H1 (cell line): Measurements from ENCODE around the gene NLN. TPM values are rescaled to one million over a fixed set of nuclear protein-coding genes. Genes with fewer than 3 reads are reported as not detected.

Experiments used
- CTCF ChIA-PET: fragments of 300-600 bp; sonication (Branson Sonifier 250); formaldehyde crosslinking; loops from one replicate; lab custom pipeline; 2021; ENCODE audit not compliant: partially characterized antibody; lab: Charles Lee
- POLR2A ChIA-PET: fragments of 300-600 bp; sonication (Branson Sonifier 250); formaldehyde crosslinking; loops from one replicate; lab custom pipeline; 2021; ENCODE audit warnings: inconsistent platforms; ENCODE audit not compliant: partially characterized antibody; lab: Charles Lee
- DNase-seq, 2 experiments: peaks; one replicate each; pipeline versions ENCODE4 v3.0.0 to v3.0.0-alpha.2; 2010 to 2022; ENCODE audit warnings: low spot score in 2 of 2, low read depth in 1 of 2, mixed read lengths in 1 of 2
- FAIRE-seq: peaks from 2 replicates; lab custom pipeline; 2011; peaks lifted over from hg19 to GRCh38; lab: Jason Lieb, UNC
- H2AFZ ChIP-seq: 2 replicates; pipeline ENCODE4 v1.8.1; 2012; ENCODE audit warnings: low read length, inconsistent platforms
- H2AK5ac ChIP-seq: 2 replicates; pipeline ENCODE4 v1.6.1; 2013; ENCODE audit warnings: low read depth, low read length
- H2BK120ac ChIP-seq: replicated peaks from 2 replicates; pipeline ENCODE3; 2013; ENCODE audit warnings: low read depth, low read length, inconsistent platforms
- H2BK12ac ChIP-seq: 2 replicates; pipeline ENCODE4 v1.6.1; 2013; ENCODE audit warnings: low read depth, low read length
- H2BK15ac ChIP-seq: 2 replicates; pipeline ENCODE4 v1.6.1; 2013; ENCODE audit warnings: low read length
- H2BK20ac ChIP-seq: 2 replicates; pipeline ENCODE4 v1.6.1; 2013; ENCODE audit warnings: low read length
- H2BK5ac ChIP-seq: 2 replicates; pipeline ENCODE4 v1.6.1; 2013; ENCODE audit warnings: low read depth, low read length
- H3K14ac ChIP-seq: 2 replicates; pipeline ENCODE4 v1.6.1; 2013; ENCODE audit warnings: inconsistent platforms; ENCODE audit not compliant: insufficient read length
- H3K18ac ChIP-seq: 2 replicates; pipeline ENCODE4 v1.6.1; 2013; ENCODE audit warnings: low read length; ENCODE audit errors: extremely low read depth
- H3K23ac ChIP-seq: 2 replicates; pipeline ENCODE4 v1.6.1; 2013; ENCODE audit warnings: inconsistent platforms; ENCODE audit not compliant: insufficient read length
- H3K23me2 ChIP-seq: 2 replicates; pipeline ENCODE4 v1.6.1; 2013; ENCODE audit warnings: low read depth, low read length
- H3K27ac ChIP-seq: 2 replicates; pipeline ENCODE4 v1.6.1; 2011; ENCODE audit warnings: low read depth, low read length, inconsistent platforms
- H3K27me3 ChIP-seq, 4 experiments: replicated peaks in 1 of 4; 1 replicate in 1 of 4; 2 replicates in 3 of 4; pipeline versions ENCODE4 v1.6.1 to v1.8.1; 2011 to 2013; ENCODE audit warnings: low read length in 3 of 4, mild to moderate bottlenecking in 3 of 4, inconsistent platforms in 2 of 4, mixed read lengths in 2 of 4, moderate library complexity in 1 of 4; ENCODE audit not compliant: control insufficient read depth in 3 of 4, insufficient read depth in 3 of 4; ENCODE audit errors: extremely low read depth in 1 of 4
- H3K36me3 ChIP-seq, 4 experiments: 2 replicates each; pipeline versions ENCODE4 v1.6.1 to v1.8.1; 2011 to 2013; ENCODE audit warnings: mild to moderate bottlenecking in 4 of 4, low read length in 3 of 4, moderate library complexity in 2 of 4, control low read depth in 1 of 4, inconsistent platforms in 1 of 4; ENCODE audit not compliant: insufficient read depth in 4 of 4, control insufficient read depth in 2 of 4
- H3K4ac ChIP-seq: replicated peaks from 2 replicates; pipeline ENCODE3; 2013; ENCODE audit warnings: low read length, low read depth, mixed read lengths, inconsistent platforms; ENCODE audit not compliant: insufficient read length
- H3K4me1 ChIP-seq, 4 experiments: replicated peaks in 1 of 4; 1 replicate in 1 of 4; 2 replicates in 3 of 4; pipeline versions ENCODE4 v1.6.1 to v1.8.1; 2011 to 2013; ENCODE audit warnings: low read length in 3 of 4, inconsistent platforms in 2 of 4, mixed read lengths in 1 of 4; ENCODE audit not compliant: insufficient read depth in 4 of 4, control insufficient read depth in 3 of 4
- H3K4me2 ChIP-seq, 2 experiments: 2 replicates each; pipeline versions ENCODE4 v1.6.1 to v1.8.1; 2011 to 2013; ENCODE audit warnings: low read depth in 2 of 2, low read length in 2 of 2, control low read depth in 1 of 2, inconsistent platforms in 1 of 2, mild to moderate bottlenecking in 1 of 2; ENCODE audit not compliant: insufficient read depth in 1 of 2
- H3K4me3 ChIP-seq, 4 experiments: fragments of 200-600, 300-600 bp in 1 of 4; sonication (generic), shearing (Covaris generic), sonication (Bioruptor Twin) in 1 of 4; 2 replicates each; pipeline versions ENCODE4 v1.5.1 to v1.8.1; 2011 to 2016; ENCODE audit warnings: low read length in 4 of 4, low read depth in 3 of 4, control low read depth in 2 of 4, inconsistent platforms in 2 of 4, mild to moderate bottlenecking in 2 of 4, mixed read lengths in 1 of 4, moderate library complexity in 1 of 4; ENCODE audit not compliant: insufficient read depth in 2 of 4; ENCODE audit errors: extremely low read depth in 1 of 4
- H3K56ac ChIP-seq: replicated peaks from 2 replicates; pipeline ENCODE3; 2013; ENCODE audit warnings: low read depth, mild to moderate bottlenecking, mixed read lengths, low read length, inconsistent platforms; ENCODE audit not compliant: insufficient read length
- H3K79me1 ChIP-seq: 2 replicates; pipeline ENCODE4 v1.6.1; 2013; ENCODE audit warnings: low read depth, low read length, control low read depth
- H3K79me2 ChIP-seq, 2 experiments: 2 replicates each; pipeline versions ENCODE4 v1.6.1 to v1.8.1; 2012 to 2013; ENCODE audit warnings: low read length in 2 of 2, mild to moderate bottlenecking in 2 of 2, inconsistent platforms in 1 of 2; ENCODE audit not compliant: insufficient read depth in 2 of 2, control insufficient read depth in 1 of 2
- H3K9ac ChIP-seq, 4 experiments: replicated peaks in 1 of 4; 1 replicate in 1 of 4; 2 replicates in 3 of 4; pipeline versions ENCODE4 v1.6.1 to v1.8.1; 2011 to 2013; ENCODE audit warnings: low read depth in 3 of 4, low read length in 3 of 4, control low read depth in 2 of 4, mild to moderate bottlenecking in 2 of 4, moderate library complexity in 2 of 4, inconsistent platforms in 1 of 4; ENCODE audit errors: extremely low read depth in 1 of 4
- H3K9me3 ChIP-seq, 2 experiments: 2 replicates each; pipeline versions ENCODE4 v1.6.1 to v1.8.1; 2012 to 2013; ENCODE audit warnings: mild to moderate bottlenecking in 2 of 2, moderate library complexity in 2 of 2, control low read depth in 1 of 2, inconsistent platforms in 1 of 2, low read depth in 1 of 2, low read length in 1 of 2, mixed read lengths in 1 of 2; ENCODE audit not compliant: insufficient read depth in 2 of 2
- H4K20me1 ChIP-seq, 2 experiments: replicated peaks in 1 of 2; 2 replicates each; pipeline versions ENCODE3 to v1.8.1; 2011 to 2013; ENCODE audit warnings: inconsistent platforms in 2 of 2, low read length in 2 of 2, mild to moderate bottlenecking in 1 of 2; ENCODE audit not compliant: insufficient read depth in 2 of 2, control insufficient read depth in 1 of 2
- H4K5ac ChIP-seq: 2 replicates; pipeline ENCODE4 v1.6.1; 2013; ENCODE audit warnings: low read length, low read depth, mixed read lengths, inconsistent platforms; ENCODE audit not compliant: insufficient read length
- H4K8ac ChIP-seq: 2 replicates; pipeline ENCODE4 v1.8.0; 2013; ENCODE audit warnings: mild to moderate bottlenecking, moderate library complexity, low read length, inconsistent platforms; ENCODE audit not compliant: insufficient read depth; ENCODE audit errors: extremely low read depth
- H4K91ac ChIP-seq: replicated peaks from 2 replicates; pipeline ENCODE3; 2013; ENCODE audit warnings: low read length, mixed read lengths, inconsistent platforms; ENCODE audit not compliant: insufficient read length
- ATF3 ChIP-seq: IDR thresholded peaks from 2 replicates; pipeline ENCODE4 v1.6.1; 2011; ENCODE audit warnings: low read depth, mild to moderate bottlenecking, low read length; ENCODE audit not compliant: insufficient read depth
- EP300 ChIP-seq, 2 experiments: IDR thresholded peaks; 1 replicate in 1 of 2; 2 replicates in 1 of 2; pipeline ENCODE4 v1.6.1; 2011 to 2012; ENCODE audit warnings: low read depth in 2 of 2, low read length in 2 of 2, mild to moderate bottlenecking in 2 of 2, borderline replicate concordance in 1 of 2, inconsistent platforms in 1 of 2, moderate library complexity in 1 of 2
- JUN ChIP-seq: IDR thresholded peaks from 2 replicates; pipeline ENCODE4 v1.6.1; 2011; ENCODE audit warnings: low read depth, mild to moderate bottlenecking, improper control_type of control experiment, low read length
- KDM5A ChIP-seq: fragments of 200-600 bp; IDR thresholded peaks from 2 replicates; pipeline ENCODE4 v1.7.1; 2012; ENCODE audit warnings: mild to moderate bottlenecking, low read length, inconsistent platforms, mixed read lengths
- RAD21 ChIP-seq, 2 experiments: IDR thresholded peaks in 1 of 2; conservative IDR thresholded peaks in 1 of 2; 2 replicates each; pipeline ENCODE4 v1.6.1; 2011; ENCODE audit warnings: low read depth in 2 of 2, low read length in 2 of 2, improper control_type of control experiment in 1 of 2, inconsistent platforms in 1 of 2, mild to moderate bottlenecking in 1 of 2, moderate library complexity in 1 of 2
- SAP30 ChIP-seq: fragments of 300-600 bp; sonication (generic); IDR thresholded peaks from 2 replicates; pipeline ENCODE4 v1.7.1; 2012; ENCODE audit warnings: low read length, moderate library complexity, mild to moderate bottlenecking, inconsistent platforms; ENCODE audit not compliant: insufficient read depth, insufficient replicate concordance
- SRF ChIP-seq: IDR thresholded peaks from 2 replicates; pipeline ENCODE4 v1.6.1; 2011; ENCODE audit warnings: mild to moderate bottlenecking, low read depth, low read length, moderate library complexity
- WGBS, 2 experiments: shearing (Covaris generic) in 1 of 2; methylation state at CpG; one replicate each; pipeline versions ENCODE4 v1.1.6 to v1.1.7; 2013 to 2015; ENCODE audit warnings: low lambda C conversion rate in 2 of 2, mixed read lengths in 2 of 2, inconsistent platforms in 1 of 2, low coverage in 1 of 2, missing lambda C conversion rate in 1 of 2; ENCODE audit not compliant: insufficient replicate concordance in 2 of 2, insufficient coverage in 1 of 2, insufficient read length in 1 of 2; ENCODE audit errors: extremely low coverage in 1 of 2, missing lambda C conversion rate in 1 of 2; 5-methylcytosine and 5-hydroxymethylcytosine counted together
- polyA plus RNA-seq, 7 experiments: library from polyadenylated mRNA; depleted of rRNA in 3 of 7; stranded (reverse) in 5 of 7; unstranded in 2 of 7; fragments of >200 nt in 5 of 7; fragments of 200-250 nt in 2 of 7; gene quantifications; 1 replicate in 5 of 7; 2 replicates in 1 of 7; 4 replicates in 1 of 7; pipeline versions ENCODE4 v1.2.1 to v1.2.3, GENCODE V29; 2011 to 2013; ENCODE audit warnings: missing spikeins in 2 of 7, mixed read lengths in 2 of 7
- total RNA-seq: library from RNA; stranded (reverse); fragmentation: NEBNext Ultra II Directional; extraction: Animal tissue kit (Norgen Biotek cat#: 25700); gene quantifications from 2 replicates; pipeline ENCODE4 v1.2.1, GENCODE V29; 2021

Gene NLN
- total and polyA plus RNA-seq, 2 of the 8 experiments (the other 6 are each of a cell fraction or from before 2014, with no cell fraction given), result 46.7 to 192 TPM

DNA sequence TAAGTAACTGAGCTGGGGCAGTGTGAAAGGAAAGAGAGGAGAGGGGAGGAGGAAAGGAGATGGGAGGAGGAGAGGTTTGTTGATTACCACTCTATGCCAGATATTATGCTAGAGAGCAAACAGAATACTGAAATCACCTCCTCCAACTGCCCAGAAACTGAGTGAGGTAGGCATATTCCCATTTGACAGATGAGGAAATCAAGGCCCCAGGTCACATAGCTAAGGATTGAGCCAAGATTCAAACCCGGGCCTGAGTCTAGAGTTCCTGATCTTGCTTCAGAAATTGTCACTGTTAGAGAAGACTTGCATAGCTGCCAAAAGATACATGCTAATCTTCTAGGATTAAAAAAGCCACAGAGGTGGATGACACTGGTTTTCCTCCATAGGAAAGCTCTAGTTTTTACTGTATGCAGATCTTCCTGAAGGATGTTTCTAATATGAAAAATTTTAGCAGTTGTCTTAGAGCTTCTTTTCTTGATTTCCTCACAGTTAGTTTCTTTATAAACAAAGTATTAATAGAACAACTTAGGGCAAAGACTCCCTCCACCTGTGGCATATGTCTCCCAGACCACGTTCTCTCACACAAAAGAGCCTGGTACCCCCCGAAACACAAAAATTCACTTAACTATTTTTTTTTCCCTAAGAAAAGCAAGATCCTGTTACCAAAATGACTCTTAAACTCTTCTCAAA, 97.4 kb downstream of the NLN start:
- Histone ChIP-seq H3K23me2 (no peaks in the 10 kb centered on the region), H2BK15ac (no peak overlapping the region), H3K56ac (no peak overlapping the region), H3K4me1 (no peaks in the 10 kb centered on the region; a peak in 1 of 7 replicates), H2AK5ac (no peak overlapping the region), H4K8ac (no peak overlapping the region), H4K20me1 (peaks cover 0 to 2% of the 10 kb centered on the region in 2 experiments), H3K4me2 (no peak overlapping the region), H3K79me2 (no peaks in the 10 kb centered on the region; a peak in 1 of 4 replicates), H3K27ac (no peak overlapping the region), H3K18ac (no peak overlapping the region), H4K91ac (no peak overlapping the region), H2AFZ (no peak overlapping the region), H3K4ac (no peak overlapping the region), H3K27me3 (no peaks in the 10 kb centered on the region), H3K4me3 (no peak overlapping the region), H3K23ac (no peak overlapping the region), H2BK12ac (no peak overlapping the region), H4K5ac (no peak overlapping the region), H3K9ac (no peak overlapping the region), H3K14ac (no peak overlapping the region), H3K9me3 (no peaks in the 10 kb centered on the region), H2BK20ac (no peak overlapping the region), H2BK5ac (no peak overlapping the region), H3K36me3 (peaks cover 0 to 43% (median 12%) of the 10 kb centered on the region in 4 experiments; a peak in 7 of 8 replicates), H2BK120ac (no peak overlapping the region), H3K79me1 (no peaks in the 10 kb centered on the region; the same call in 1 of the 2 replicates)
- CTCF ChIA-PET, result interaction anchor here (0.7 kb wide), 1 partner anchor 44 kb away, joined by 3 read pairs; no protein-coding TSS in a partner anchor
- TF ChIP-seq JUN (no peak), EP300 (IDR thresholded peaks at IDR 0.05; ENCODE audit: borderline replicate concordance in 1 of 2, low read depth in 2 of 2, low read length in 2 of 2) (no peak), SRF (no peak), RAD21 (IDR thresholded peaks at IDR 0.05 in 1 of 2, conservative IDR thresholded peaks at IDR 0.05 in 1 of 2; ENCODE audit: low read depth in 2 of 2, low read length in 2 of 2) (no peak), ATF3 (no peak), SAP30 (no peak), KDM5A (no peak)
- WGBS, 2 experiments, result 60% methylated on average over 3 of the region's 3 CpGs; no CpG with 5 or more reads in 1 of the 2 experiments
- FAIRE-seq (no peak), DNase-seq (no peak)
- POLR2A ChIA-PET, result interaction anchor here (1.3 kb wide), 1 partner anchor 19 kb away, joined by 5 read pairs; no protein-coding TSS in a partner anchor
